Measurements from ENCODE around the gene BEST4.

GRCh38 chr1:44831516-44831915, 43.5 kb upstream of the BEST4 start:
- TF ChIP-seq DMTF1 (CRISPR knock-in tag; IDR thresholded peaks at IDR 0.05) (no peak), FOXK2 (IDR thresholded peaks at IDR 0.05) (no peak), RARG (CRISPR knock-in tag; IDR thresholded peaks at IDR 0.05; ENCODE audit: low read depth) (no peak), RORA (CRISPR knock-in tag; IDR thresholded peaks at IDR 0.05) (no peak), POLR2AphosphoS2 (IDR thresholded peaks at IDR 0.05; ENCODE audit: low read depth, low read length) (no peak), POLR2A (IDR thresholded peaks at IDR 0.05; ENCODE audit: insufficient read depth in 1 of 2, low read depth in 2 of 2, low read length in 2 of 2) (no peak), ZZZ3 (CRISPR knock-in tag; IDR thresholded peaks at IDR 0.05; ENCODE audit: borderline replicate concordance) (no peak), ZNF362 (CRISPR knock-in tag; IDR thresholded peaks at IDR 0.05; ENCODE audit: borderline replicate concordance) (no peak), ZEB1 (IDR thresholded peaks at IDR 0.05; ENCODE audit: insufficient replicate concordance, low read depth) (no peak), EZH2 (conservative IDR thresholded peaks at IDR 0.05; ENCODE audit: low read depth, low read length) (no peak), DNMT1 (CRISPR knock-in tag; IDR thresholded peaks at IDR 0.05) (no peak), MLX (CRISPR knock-in tag; IDR thresholded peaks at IDR 0.05) (no peak)

Data from HepG2 (cell line).